Measurements from ENCODE around the gene CFAP299.
"Not testable (repeated sequence)": the region's sequence is repeated elsewhere in the genome, so short reads cannot be mapped to it uniquely, and the experiment has no call there.

DNA sequence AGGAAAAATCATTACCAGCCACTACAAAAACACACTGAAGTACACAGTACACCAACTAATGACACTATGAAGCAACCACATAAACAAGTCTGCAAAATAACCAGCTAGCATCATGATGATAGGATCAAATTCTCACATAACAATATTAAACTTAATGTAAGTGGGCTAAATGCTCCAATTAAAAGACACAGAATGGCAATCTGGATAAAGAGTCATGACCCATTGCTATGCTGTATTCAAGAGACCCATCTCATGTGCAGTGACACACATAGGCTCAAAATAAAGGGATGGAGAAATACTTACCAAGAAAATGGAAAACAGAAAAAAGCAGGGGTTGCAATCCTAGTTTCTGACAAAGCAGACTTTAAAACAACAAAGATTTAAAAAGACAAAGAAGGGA lies 7.2 kb downstream of the CFAP299 start:
- TF ChIP-seq POLR2AphosphoS5 (IDR thresholded peaks at IDR 0.05) = not testable (repeated sequence)
- TF ChIP-seq, protein P1, sequence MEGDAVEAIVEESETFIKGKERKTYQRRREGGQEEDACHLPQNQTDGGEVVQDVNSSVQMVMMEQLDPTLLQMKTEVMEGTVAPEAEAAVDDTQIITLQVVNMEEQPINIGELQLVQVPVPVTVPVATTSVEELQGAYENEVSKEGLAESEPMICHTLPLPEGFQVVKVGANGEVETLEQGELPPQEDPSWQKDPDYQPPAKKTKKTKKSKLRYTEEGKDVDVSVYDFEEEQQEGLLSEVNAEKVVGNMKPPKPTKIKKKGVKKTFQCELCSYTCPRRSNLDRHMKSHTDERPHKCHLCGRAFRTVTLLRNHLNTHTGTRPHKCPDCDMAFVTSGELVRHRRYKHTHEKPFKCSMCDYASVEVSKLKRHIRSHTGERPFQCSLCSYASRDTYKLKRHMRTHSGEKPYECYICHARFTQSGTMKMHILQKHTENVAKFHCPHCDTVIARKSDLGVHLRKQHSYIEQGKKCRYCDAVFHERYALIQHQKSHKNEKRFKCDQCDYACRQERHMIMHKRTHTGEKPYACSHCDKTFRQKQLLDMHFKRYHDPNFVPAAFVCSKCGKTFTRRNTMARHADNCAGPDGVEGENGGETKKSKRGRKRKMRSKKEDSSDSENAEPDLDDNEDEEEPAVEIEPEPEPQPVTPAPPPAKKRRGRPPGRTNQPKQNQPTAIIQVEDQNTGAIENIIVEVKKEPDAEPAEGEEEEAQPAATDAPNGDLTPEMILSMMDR (IDR thresholded peaks at IDR 0.05) = not testable (repeated sequence)
